HuH-7 (cell line): Measurements from ENCODE around the gene PRKACA.
"Not testable (repeated sequence)": the region's sequence is repeated elsewhere in the genome, so short reads cannot be mapped to it uniquely, and the experiment has no call there.

Experiments
- DNase-seq: peaks from one replicate; pipeline ENCODE4 v3.0.0; 2011; ENCODE audit warnings: low spot score

PRKACA gene

GRCh38 chr19:14066134-14066533 is 51.4 kb downstream of the PRKACA start:
- no peak for DNase-seq

- no peak for DNase-seq
Observed at GRCh38 chr19:14063105-14063504, 54.5 kb downstream of the PRKACA start.

- DNase-seq = no peak
Observed at GRCh38 chr19:14062558-14062855, 55.1 kb downstream of the PRKACA start.

- DNase-seq = no peak
Observed at GRCh38 chr19:14061751-14062557, 55.6 kb downstream of the PRKACA start, which contains the start of gene PALM3. PALM3 (minus strand) TSS chr19:14062076; CDS start chr19:14061980, 96 bp downstream.

- DNase-seq = no peak
Observed at GRCh38 chr19:14061081-14061749, 56.3 kb downstream of the PRKACA start.

GRCh38 chr19:14059652-14060155 is 57.9 kb downstream of the PRKACA start:
- DNase-seq = no peak

- no peak for DNase-seq
Observed at GRCh38 chr19:14059093-14059480, 58.5 kb downstream of the PRKACA start.

GRCh38 chr19:14058182-14059092 is 59.1 kb downstream of the PRKACA start:
- DNase-seq = no peak

GRCh38 chr19:14056741-14057356 is 60.7 kb downstream of the PRKACA start:
- no peak for DNase-seq

GRCh38 chr19:14056069-14056666 is 61.4 kb downstream of the PRKACA start:
- DNase-seq = no peak

GRCh38 chr19:14055396-14055795 is 62.2 kb downstream of the PRKACA start:
- no peak for DNase-seq

GRCh38 chr19:14054721-14055120 is 62.8 kb downstream of the PRKACA start:
- DNase-seq = no peak

GRCh38 chr19:14054099-14054498 is 63.5 kb downstream of the PRKACA start:
- no peak for DNase-seq

- no peak for DNase-seq
Observed at GRCh38 chr19:14053500-14053899, 64.1 kb downstream of the PRKACA start.

- no peak for DNase-seq
Observed at GRCh38 chr19:14053032-14053431, 64.5 kb downstream of the PRKACA start.

- no peak for DNase-seq
Observed at GRCh38 chr19:14052470-14052869, 65.1 kb downstream of the PRKACA start.

- no peak for DNase-seq
Observed at GRCh38 chr19:14051980-14052379, 65.6 kb downstream of the PRKACA start.

- DNase-seq = not testable (repeated sequence)
Observed at GRCh38 chr19:14050961-14051360, 66.6 kb downstream of the PRKACA start.

GRCh38 chr19:14050512-14050911 is 67.0 kb downstream of the PRKACA start:
- DNase-seq = no peak

- DNase-seq = peak; percentile 71
Observed at GRCh38 chr19:14048443-14049153, 69.0 kb downstream of the PRKACA start.

GRCh38 chr19:14047866-14048265 is 69.7 kb downstream of the PRKACA start:
- not testable (repeated sequence) for DNase-seq
